CD14-positive monocyte (primary cell): ENCODE measurements around the gene MORC1. TPM values are rescaled to one million over a fixed set of nuclear protein-coding genes. Genes with fewer than 3 reads are reported as not detected.

Experiments used
- DNase-seq, 3 donors: peaks; one replicate each; pipeline ENCODE4 v3.0.0-alpha.2; 2011 to 2022
- H2AFZ ChIP-seq: 2 replicates; pipeline ENCODE4 v1.6.0; 2012; ENCODE audit warnings: mild to moderate bottlenecking, low read depth, low read length, inconsistent platforms; ENCODE audit not compliant: insufficient read depth, poor library complexity, severe bottlenecking
- H3K27ac ChIP-seq, 2 donors: 1 replicate in 1 of 2; 2 replicates in 1 of 2; pipeline ENCODE4 v1.5.1; 2012 to 2013; ENCODE audit warnings: low read length in 2 of 2, control low read depth in 1 of 2, inconsistent platforms in 1 of 2, low read depth in 1 of 2, mild to moderate bottlenecking in 1 of 2
- H3K27me3 ChIP-seq, 2 donors: one replicate each; pipeline versions ENCODE4 v1.6.0 to v1.6.1; 2011 to 2013; ENCODE audit warnings: low read length in 2 of 2; ENCODE audit not compliant: control insufficient read depth in 2 of 2, insufficient read depth in 2 of 2
- H3K36me3 ChIP-seq, 2 donors: replicated peaks in 1 of 2; 1 replicate in 1 of 2; 2 replicates in 1 of 2; pipeline versions ENCODE4 v1.5.1 to v1.6.1; 2012 to 2013; ENCODE audit warnings: low read length in 2 of 2, control low read depth in 1 of 2, inconsistent platforms in 1 of 2, mild to moderate bottlenecking in 1 of 2; ENCODE audit not compliant: insufficient read depth in 2 of 2, control insufficient read depth in 1 of 2
- H3K4me1 ChIP-seq, 2 donors: 1 replicate in 1 of 2; 2 replicates in 1 of 2; pipeline versions ENCODE4 v1.5.1 to v1.6.1; 2012 to 2013; ENCODE audit warnings: low read length in 2 of 2, control low read depth in 1 of 2, inconsistent platforms in 1 of 2, mild to moderate bottlenecking in 1 of 2, moderate library complexity in 1 of 2; ENCODE audit not compliant: insufficient read depth in 2 of 2, control insufficient read depth in 1 of 2
- H3K4me2 ChIP-seq: replicated peaks from 2 replicates; pipeline ENCODE3; 2012; ENCODE audit warnings: low read length, moderate library complexity, mild to moderate bottlenecking; ENCODE audit not compliant: poor library complexity, severe bottlenecking; ENCODE audit errors: extremely low read depth
- H3K4me3 ChIP-seq, 3 experiments: fragments of 200-600 bp in 1 of 3; sonication (generic) in 1 of 3; replicated peaks in 1 of 3; 1 replicate in 2 of 3; 2 replicates in 1 of 3; pipeline ENCODE4 v1.5.1; 2011 to 2013; ENCODE audit warnings: low read length in 3 of 3, mild to moderate bottlenecking in 3 of 3, control low read depth in 2 of 3, low read depth in 2 of 3, inconsistent platforms in 1 of 3, moderate library complexity in 1 of 3
- H3K79me2 ChIP-seq: 2 replicates; pipeline ENCODE4 v1.6.0; 2012; ENCODE audit warnings: mild to moderate bottlenecking, control low read depth, inconsistent platforms, low read length, moderate library complexity; ENCODE audit not compliant: insufficient read depth
- H3K9ac ChIP-seq: 2 replicates; pipeline ENCODE4 v1.6.0; 2017; ENCODE audit warnings: low read length, mild to moderate bottlenecking; ENCODE audit not compliant: insufficient read depth, poor library complexity, severe bottlenecking
- H3K9me3 ChIP-seq, 2 donors: replicated peaks in 1 of 2; 1 replicate in 1 of 2; 2 replicates in 1 of 2; pipeline versions ENCODE4 v1.5.1 to v1.6.1; 2012 to 2013; ENCODE audit warnings: low read length in 2 of 2, control low read depth in 1 of 2; ENCODE audit not compliant: control insufficient read depth in 1 of 2, insufficient read depth in 1 of 2
- H4K20me1 ChIP-seq: 2 replicates; pipeline ENCODE4 v1.6.0; 2012; ENCODE audit warnings: mild to moderate bottlenecking, low read length, control low read depth, moderate library complexity; ENCODE audit not compliant: insufficient read depth
- H3K27ac Mint-ChIP-seq, 7 donors: one replicate each; pipeline ENCODE4 v1.8.0; 2020; ENCODE audit warnings: mild to moderate bottlenecking in 7 of 7, mixed read lengths in 7 of 7, moderate library complexity in 6 of 7, inconsistent platforms in 2 of 7
- H3K27me3 Mint-ChIP-seq, 3 donors: one replicate each; pipeline ENCODE4 v1.8.0; 2021 to 2022; ENCODE audit warnings: low read depth in 3 of 3, mild to moderate bottlenecking in 3 of 3, mixed read lengths in 3 of 3, moderate library complexity in 3 of 3, inconsistent platforms in 1 of 3
- H3K36me3 Mint-ChIP-seq, 2 donors: one replicate each; pipeline ENCODE4 v1.8.0; 2020; ENCODE audit warnings: mixed read lengths in 2 of 2, inconsistent platforms in 1 of 2, mild to moderate bottlenecking in 1 of 2
- H3K4me1 Mint-ChIP-seq: one replicate; pipeline ENCODE4 v1.8.0; 2020; ENCODE audit warnings: mild to moderate bottlenecking, mixed read lengths
- H3K4me3 Mint-ChIP-seq, 2 donors: one replicate each; pipeline ENCODE4 v1.8.0; 2020; ENCODE audit warnings: mild to moderate bottlenecking in 2 of 2, mixed read lengths in 2 of 2, moderate library complexity in 1 of 2
- H3K9me3 Mint-ChIP-seq, 7 donors: one replicate each; pipeline ENCODE4 v1.8.0; 2020 to 2022; ENCODE audit warnings: mixed read lengths in 7 of 7, mild to moderate bottlenecking in 6 of 7, moderate library complexity in 6 of 7, inconsistent platforms in 2 of 7
- WGBS: methylation state at CpG from one replicate; pipeline ENCODE4 v1.1.5; 2013; ENCODE audit warnings: missing lambda C conversion rate; ENCODE audit not compliant: insufficient coverage; 5-methylcytosine and 5-hydroxymethylcytosine counted together
- intact Hi-C, 2 donors: fragments of 100-400 bp; cut with micrococcal nuclease; formaldehyde crosslinking; loops; one replicate each; pipeline versions ENCODE4 v1.15.0 to v1.15.1; 2023
- polyA plus RNA-seq, 3 donors: library from polyadenylated mRNA; depleted of rRNA in 1 of 3; unstranded in 2 of 3; stranded (reverse) in 1 of 3; fragments of 300-500 nt in 2 of 3; fragments of >200 nt in 1 of 3; fragmentation: Illumina TruSeq in 2 of 3; gene quantifications; 1 replicate in 2 of 3; 2 replicates in 1 of 3; pipeline ENCODE4 v1.2.3, GENCODE V29; 2012 to 2021
- TF ChIP-seq, protein P1 (sequence below): fragments of 200-600 bp; IDR thresholded peaks from one replicate; pipeline ENCODE4 v1.8.0; 2022; ENCODE audit warnings: antibody characterized with exemption, mild to moderate bottlenecking

Gene MORC1
- polyA plus RNA-seq, 3 donors: not detected

DNA sequence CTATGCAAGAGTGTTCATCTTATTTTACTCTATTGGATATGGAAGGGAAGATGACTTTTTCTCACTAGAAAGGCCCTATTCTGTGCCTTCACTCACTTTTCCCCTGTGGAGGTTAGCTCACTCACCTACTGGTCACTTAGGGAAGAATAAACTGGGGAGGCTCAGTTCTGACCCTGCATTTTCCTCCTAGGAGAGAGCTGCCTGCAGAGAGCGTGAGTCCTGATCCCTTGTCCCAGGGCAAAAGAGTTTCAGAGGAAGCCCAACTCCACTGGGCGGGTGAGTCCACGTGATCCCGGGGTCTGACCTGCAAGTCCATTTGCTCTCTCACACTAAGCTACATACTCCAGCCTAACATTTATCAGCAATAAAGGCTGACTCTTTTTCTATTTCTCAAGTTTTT is 8.4 kb downstream of the MORC1 start:
- H3K9ac ChIP-seq: no peak overlapping the region
- H3K4me2 ChIP-seq: no peak overlapping the region
- H3K4me3 ChIP-seq: no peak overlapping the region
- no peak for DNase-seq
- no peaks in the 10 kb centered on the region for H3K4me1 Mint-ChIP-seq
- no peak overlapping the region for H3K4me3 Mint-ChIP-seq
- no peaks in the 10 kb centered on the region for H3K27me3 ChIP-seq
- peaks cover 0 to 3% (median 0%) of the 10 kb centered on the region in 3 donors for H3K27me3 Mint-ChIP-seq
- no peaks in the 10 kb centered on the region for H3K4me1 ChIP-seq
- peaks cover 0 to 4% (median 4%) of the 10 kb centered on the region in 7 donors for H3K9me3 Mint-ChIP-seq
- no peak overlapping the region for H3K27ac Mint-ChIP-seq
- no peaks in the 10 kb centered on the region for H4K20me1 ChIP-seq
- 100% methylated on average over 3 of the region's 4 CpGs for WGBS
- TF ChIP-seq, protein P1, sequence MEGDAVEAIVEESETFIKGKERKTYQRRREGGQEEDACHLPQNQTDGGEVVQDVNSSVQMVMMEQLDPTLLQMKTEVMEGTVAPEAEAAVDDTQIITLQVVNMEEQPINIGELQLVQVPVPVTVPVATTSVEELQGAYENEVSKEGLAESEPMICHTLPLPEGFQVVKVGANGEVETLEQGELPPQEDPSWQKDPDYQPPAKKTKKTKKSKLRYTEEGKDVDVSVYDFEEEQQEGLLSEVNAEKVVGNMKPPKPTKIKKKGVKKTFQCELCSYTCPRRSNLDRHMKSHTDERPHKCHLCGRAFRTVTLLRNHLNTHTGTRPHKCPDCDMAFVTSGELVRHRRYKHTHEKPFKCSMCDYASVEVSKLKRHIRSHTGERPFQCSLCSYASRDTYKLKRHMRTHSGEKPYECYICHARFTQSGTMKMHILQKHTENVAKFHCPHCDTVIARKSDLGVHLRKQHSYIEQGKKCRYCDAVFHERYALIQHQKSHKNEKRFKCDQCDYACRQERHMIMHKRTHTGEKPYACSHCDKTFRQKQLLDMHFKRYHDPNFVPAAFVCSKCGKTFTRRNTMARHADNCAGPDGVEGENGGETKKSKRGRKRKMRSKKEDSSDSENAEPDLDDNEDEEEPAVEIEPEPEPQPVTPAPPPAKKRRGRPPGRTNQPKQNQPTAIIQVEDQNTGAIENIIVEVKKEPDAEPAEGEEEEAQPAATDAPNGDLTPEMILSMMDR: no peak
- no peaks in the 10 kb centered on the region for H3K79me2 ChIP-seq
- H3K36me3 ChIP-seq: no peaks in the 10 kb centered on the region
- no peaks in the 10 kb centered on the region for H3K36me3 Mint-ChIP-seq
- H3K27ac ChIP-seq: no peak overlapping the region
- intact Hi-C loops: no loop called here
- no peaks in the 10 kb centered on the region for H3K9me3 ChIP-seq
- no peak overlapping the region for H2AFZ ChIP-seq

DNA sequence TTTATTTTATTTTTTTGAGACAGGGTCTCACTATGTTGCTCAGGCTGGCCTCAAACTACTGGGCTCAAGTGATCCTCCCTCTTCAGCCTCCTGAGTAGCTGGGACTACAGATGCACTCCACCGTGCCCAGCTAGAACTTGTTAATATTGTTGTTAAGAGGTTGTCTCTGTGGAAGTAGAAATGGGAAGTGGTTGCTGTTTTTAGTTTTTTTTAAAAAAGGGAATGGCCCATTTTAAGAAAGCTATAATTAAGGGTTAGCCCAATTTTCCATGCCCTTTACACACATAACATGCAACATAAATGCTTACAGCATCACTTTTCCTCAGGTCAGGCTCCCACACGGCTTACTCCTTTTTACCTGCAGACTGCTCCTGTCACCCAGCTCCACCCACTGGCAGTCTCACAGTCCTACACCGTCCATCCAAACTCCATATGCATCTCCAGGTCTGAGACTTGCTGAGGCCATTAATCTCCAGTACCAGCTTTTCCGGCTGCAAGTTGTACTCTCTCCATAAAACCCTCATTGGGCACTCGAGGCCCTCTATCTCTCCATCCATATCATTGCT is 19.8 kb downstream of the MORC1 start:
- no peak overlapping the region for H2AFZ ChIP-seq
- DNase-seq: peak in 1 of 3 donors; percentile 7
- intact Hi-C loops: no loop called here

More for the DNA sequence above, 19.8 kb downstream of the MORC1 start:
- H3K4me3 ChIP-seq: no peak overlapping the region
- H3K27ac ChIP-seq: no peak overlapping the region
- Mint-ChIP-seq H3K9me3 (peaks cover 0 to 2% (median 0%) of the 10 kb centered on the region in 7 donors), H3K27me3 (no peaks in the 10 kb centered on the region), H3K4me3 (no peak overlapping the region), H3K36me3 (no peaks in the 10 kb centered on the region), H3K4me1 (peaks cover 4% of the 10 kb centered on the region), H3K27ac (no peak overlapping the region)
- H3K4me2 ChIP-seq: no peak overlapping the region
- no peak overlapping the region for H3K9ac ChIP-seq
- H3K27me3 ChIP-seq: no peaks in the 10 kb centered on the region
- WGBS: 96% methylated on average over 3 of the region's 5 CpGs
- H3K36me3 ChIP-seq: no peaks in the 10 kb centered on the region
- TF ChIP-seq, protein P1: no peak
- H3K79me2 ChIP-seq: no peaks in the 10 kb centered on the region
- H3K4me1 ChIP-seq: no peaks in the 10 kb centered on the region
- no peaks in the 10 kb centered on the region for H4K20me1 ChIP-seq
- H3K9me3 ChIP-seq: no peaks in the 10 kb centered on the region
